ENCODE measurements around the gene ENO2.
A peak's percentile ranks its signal among the peaks of the same experiment; 100 is the strongest.

ENO2 gene

DNA sequence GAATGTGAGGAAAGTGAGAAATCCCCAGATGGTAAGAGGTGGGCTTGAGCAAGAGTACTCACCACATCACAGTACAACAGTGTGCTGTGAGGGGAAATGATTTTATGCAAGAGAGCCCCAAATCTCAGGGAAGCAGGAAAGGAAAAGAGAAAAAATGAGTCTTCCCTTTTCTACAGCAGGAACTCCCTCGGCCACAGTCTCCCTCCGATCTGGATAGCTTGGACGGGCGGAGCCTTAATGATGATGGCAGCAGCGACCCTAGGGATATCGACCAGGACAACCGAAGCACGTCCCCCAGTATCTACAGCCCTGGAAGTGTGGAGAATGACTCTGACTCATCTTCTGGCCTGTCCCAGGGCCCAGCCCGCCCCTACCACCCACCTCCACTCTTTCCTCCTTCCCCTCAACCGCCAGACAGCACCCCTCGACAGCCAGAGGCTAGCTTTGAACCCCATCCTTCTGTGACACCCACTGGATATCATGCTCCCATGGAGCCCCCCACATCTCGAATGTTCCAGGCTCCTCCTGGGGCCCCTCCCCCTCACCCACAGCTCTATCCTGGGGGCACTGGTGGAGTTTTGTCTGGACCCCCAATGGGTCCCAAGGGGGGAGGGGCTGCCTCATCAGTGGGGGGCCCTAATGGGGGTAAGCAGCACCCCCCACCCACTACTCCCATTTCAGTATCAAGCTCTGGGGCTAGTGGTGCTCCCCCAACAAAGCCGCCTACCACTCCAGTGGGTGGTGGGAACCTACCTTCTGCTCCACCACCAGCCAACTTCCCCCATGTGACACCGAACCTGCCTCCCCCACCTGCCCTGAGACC is 21.2 kb downstream of the ENO2 start:
- no peak for DNase-seq

DNA sequence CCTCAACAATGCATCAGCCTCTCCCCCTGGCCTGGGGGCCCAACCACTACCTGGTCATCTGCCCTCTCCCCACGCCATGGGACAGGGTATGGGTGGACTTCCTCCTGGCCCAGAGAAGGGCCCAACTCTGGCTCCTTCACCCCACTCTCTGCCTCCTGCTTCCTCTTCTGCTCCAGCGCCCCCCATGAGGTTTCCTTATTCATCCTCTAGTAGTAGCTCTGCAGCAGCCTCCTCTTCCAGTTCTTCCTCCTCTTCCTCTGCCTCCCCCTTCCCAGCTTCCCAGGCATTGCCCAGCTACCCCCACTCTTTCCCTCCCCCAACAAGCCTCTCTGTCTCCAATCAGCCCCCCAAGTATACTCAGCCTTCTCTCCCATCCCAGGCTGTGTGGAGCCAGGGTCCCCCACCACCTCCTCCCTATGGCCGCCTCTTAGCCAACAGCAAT is 21.8 kb downstream of the ENO2 start:
- no peak for DNase-seq

GRCh38 chr12:6936636-6937480 is 22.5 kb downstream of the ENO2 start:
- DNase-seq: peak; percentile 62 to 71

DNA sequence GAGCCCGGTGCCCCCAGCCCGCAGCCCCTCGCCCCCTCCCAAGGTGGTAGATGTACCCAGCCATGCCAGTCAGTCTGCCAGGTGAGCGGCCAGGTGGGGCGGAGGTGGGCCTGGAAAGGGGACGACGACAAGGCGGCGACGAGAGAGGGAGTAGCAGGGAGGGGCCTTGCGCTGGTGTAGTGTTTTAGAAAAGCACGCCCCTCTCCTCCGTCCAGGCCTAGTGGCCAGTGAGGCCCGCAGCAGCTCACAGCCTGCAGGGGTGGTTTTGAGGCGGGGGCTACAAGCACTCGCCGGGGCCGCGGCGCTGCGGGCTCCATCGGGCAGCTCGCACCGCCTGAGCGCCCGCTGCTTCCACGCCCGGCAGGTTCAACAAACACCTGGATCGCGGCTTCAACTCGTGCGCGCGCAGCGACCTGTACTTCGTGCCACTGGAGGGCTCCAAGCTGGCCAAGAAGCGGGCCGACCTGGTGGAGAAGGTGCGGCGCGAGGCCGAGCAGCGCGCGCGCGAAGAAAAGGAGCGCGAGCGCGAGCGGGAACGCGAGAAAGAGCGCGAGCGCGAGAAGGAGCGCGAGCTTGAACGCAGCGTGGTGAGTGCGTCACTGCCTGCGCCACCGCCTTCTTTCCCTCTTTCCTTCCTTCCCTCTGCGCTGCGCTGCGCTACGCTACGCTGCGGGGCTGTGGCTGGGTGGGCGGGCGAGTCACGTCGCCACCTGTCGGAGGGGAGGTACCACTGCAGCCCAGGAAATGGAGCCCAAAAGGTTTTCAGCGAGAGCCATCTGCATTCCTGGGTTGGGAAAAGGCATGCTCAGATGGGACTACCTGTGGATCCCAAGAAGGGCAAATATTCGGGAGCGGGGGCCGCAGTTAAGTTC is 23.3 kb downstream of the ENO2 start:
- peak; percentile 88 to 90 for DNase-seq

GRCh38 chr12:6938353-6939190 is 24.2 kb downstream of the ENO2 start:
- DNase-seq: no peak

DNA sequence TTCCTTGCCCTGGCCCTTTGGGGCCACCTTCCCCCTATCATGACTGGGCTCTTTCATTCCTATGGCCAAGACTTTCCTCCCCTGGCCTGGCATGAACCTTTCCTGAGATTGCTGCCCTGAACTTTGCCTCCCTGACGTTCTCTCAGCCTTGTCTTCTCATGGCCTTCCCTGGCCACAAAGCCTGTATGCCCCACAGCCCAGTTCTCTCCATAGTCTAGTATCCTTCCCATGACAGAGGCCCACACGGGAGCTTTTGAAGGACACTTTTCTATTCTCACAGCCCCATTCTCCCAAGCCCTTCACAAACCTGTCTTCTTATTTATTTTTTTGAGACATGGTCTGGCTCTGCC is 24.8 kb downstream of the ENO2 start:
- DNase-seq: no peak

DNA sequence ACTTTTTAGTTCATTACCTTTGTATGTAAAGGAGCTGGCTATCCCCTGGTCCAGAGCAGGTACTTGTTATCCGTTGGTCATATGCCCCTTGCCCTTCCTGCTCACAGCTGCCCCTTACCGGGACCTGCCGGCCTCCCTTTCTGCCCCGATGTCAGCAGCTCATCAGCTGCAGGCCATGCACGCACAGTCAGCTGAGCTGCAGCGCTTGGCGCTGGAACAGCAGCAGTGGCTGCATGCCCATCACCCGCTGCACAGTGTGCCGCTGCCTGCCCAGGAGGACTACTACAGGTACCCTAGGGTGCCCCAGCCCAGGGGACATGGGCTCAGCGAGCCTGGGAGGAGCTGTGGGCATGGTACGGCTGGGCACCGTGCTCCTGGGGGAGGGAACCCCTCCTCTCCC is 26.9 kb downstream of the ENO2 start:
- no peak for DNase-seq

GRCh38 chr12:6941782-6942181 is 27.4 kb downstream of the ENO2 start:
- no peak for DNase-seq

- no peak for DNase-seq
These were observed 27.9 kb downstream of the ENO2 start for GRCh38 chr12:6942331-6942665.

DNA sequence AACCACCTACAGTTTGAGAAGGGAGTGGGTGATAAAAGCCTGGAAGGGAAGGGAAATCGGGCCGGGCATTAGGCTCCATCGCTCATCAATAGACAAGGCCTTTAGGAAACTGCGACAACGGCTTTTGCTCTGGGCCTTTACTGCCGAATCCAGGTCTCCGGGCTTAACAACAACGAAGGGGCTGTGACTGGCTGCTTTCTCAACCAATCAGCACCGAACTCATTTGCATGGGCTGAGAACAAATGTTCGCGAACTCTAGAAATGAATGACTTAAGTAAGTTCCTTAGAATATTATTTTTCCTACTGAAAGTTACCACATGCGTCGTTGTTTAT is 29.0 kb downstream of the ENO2 start:
- DNase-seq: peak; percentile 74 to 77

DNA sequence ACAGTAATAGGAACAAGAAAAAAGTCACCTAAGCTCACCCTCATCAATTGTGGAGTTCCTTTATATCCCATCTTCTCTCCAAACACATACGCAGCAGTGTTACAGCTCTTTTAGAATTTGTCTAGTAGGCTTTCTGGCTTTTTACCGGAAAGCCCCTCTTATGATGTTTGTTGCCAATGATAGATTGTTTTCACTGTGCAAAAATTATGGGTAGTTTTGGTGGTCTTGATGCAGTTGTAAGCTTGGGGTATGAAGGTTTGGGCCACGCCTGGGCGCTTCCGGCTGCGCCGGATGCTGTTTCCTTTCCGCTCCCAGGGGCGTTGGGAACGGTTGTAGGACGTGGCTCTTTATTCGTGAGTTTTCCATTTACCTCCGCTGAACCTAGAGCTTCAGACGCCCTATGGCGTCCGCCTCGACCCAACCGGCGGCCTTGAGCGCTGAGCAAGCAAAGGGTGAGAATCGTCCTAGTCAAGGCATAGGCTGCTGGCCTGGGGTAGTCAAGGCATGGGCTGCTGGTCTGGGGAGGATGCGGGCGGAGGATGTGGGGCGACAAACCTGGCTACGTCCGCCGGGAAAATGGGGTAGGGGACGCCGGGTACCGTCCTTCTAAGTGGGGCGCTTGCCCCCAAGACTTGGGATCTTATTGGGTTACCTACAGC is 29.5 kb downstream of the ENO2 start, which contains the start of the genes C12orf57 and RNU7-1:
Gene C12orf57, plus strand, starts transcription at position 301 of the 659 bp plus-strand sequence. Its CDS starts 100 bp downstream, at position 401.
Gene RNU7-1, plus strand, starts transcription at position 95 of the 659 bp plus-strand sequence.
- peak; percentile 54 to 61 for DNase-seq

GRCh38 chr12:6944381-6945186 is 30.2 kb downstream of the ENO2 start:
- DNase-seq: peak; percentile 79 to 81

GRCh38 chr12:6945613-6946012 is 31.2 kb downstream of the ENO2 start:
- DNase-seq: no peak

- DNase-seq: no peak
These were observed 31.9 kb downstream of the ENO2 start for GRCh38 chr12:6946033-6946919.

- DNase-seq: no peak
These were observed 32.6 kb downstream of the ENO2 start for GRCh38 chr12:6946920-6947374.

- DNase-seq: no peak
These were observed 33.2 kb downstream of the ENO2 start for GRCh38 chr12:6947615-6948014.

- no peak for DNase-seq
These were observed 34.7 kb downstream of the ENO2 start for GRCh38 chr12:6948873-6949594.

DNA sequence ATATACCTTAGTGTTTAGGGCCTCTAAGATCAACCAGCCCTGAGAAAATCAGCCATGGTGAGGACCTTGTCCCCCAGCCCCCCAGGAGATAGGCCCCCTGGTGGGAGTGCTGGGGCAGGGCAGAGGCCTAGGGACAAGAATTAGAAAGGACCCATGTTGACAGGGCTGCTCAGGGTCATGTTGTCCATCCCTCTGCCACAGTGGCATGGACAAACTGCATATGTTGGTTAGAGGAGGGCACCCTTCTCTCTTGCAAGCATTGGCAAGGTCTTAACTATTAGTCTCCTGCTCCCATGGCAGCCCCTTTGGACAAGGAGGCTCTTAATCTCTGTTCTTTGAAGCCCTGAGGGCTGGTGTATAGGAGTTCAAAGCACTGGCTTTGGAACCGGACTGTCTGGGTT is 36.0 kb downstream of the ENO2 start:
- DNase-seq: no peak
